Endothelial cell of umbilical vein (primary cell): ENCODE measurements around the gene AQP1.

ENCODE experiments used
- EZH2 ChIP-seq: IDR thresholded peaks from 2 replicates; pipeline ENCODE4 v1.6.1; 2012; ENCODE audit warnings: borderline replicate concordance, low read depth, mild to moderate bottlenecking, moderate library complexity, low read length, inconsistent platforms; ENCODE audit not compliant: severe bottlenecking
- GATA2 ChIP-seq: IDR thresholded peaks from 2 replicates; pipeline ENCODE4 v1.7.0; 2011; ENCODE audit warnings: low read depth, mild to moderate bottlenecking, moderate library complexity, mixed read lengths, low read length; ENCODE audit not compliant: insufficient read length, insufficient read depth
- POLR2A ChIP-seq: IDR thresholded peaks from 2 replicates; pipeline ENCODE4 v1.6.1; 2012; ENCODE audit warnings: low read depth, mild to moderate bottlenecking, control low read depth, low read length
- POLR2AphosphoS5 ChIP-seq: IDR thresholded peaks from 2 replicates; pipeline ENCODE4 v1.6.1; 2012; ENCODE audit warnings: low read depth, mild to moderate bottlenecking, control low read depth, low read length, moderate library complexity; ENCODE audit not compliant: insufficient read depth
- TF ChIP-seq, protein P1 (sequence below), 2 donors: IDR thresholded peaks; 1 replicate in 1 of 2; 2 replicates in 1 of 2; pipeline ENCODE4 v1.5.1; 2011; ENCODE audit warnings: low read length in 2 of 2, mild to moderate bottlenecking in 2 of 2, moderate library complexity in 2 of 2, control low read depth in 1 of 2, inconsistent platforms in 1 of 2, low read depth in 1 of 2; ENCODE audit not compliant: insufficient read depth in 1 of 2; ENCODE audit errors: extremely low read depth in 1 of 2
- TF ChIP-seq, protein P2 (sequence below): IDR thresholded peaks from 2 replicates; pipeline ENCODE4 v1.6.1; 2011; ENCODE audit not compliant: insufficient read depth, insufficient read length

- TF ChIP-seq, protein P1, sequence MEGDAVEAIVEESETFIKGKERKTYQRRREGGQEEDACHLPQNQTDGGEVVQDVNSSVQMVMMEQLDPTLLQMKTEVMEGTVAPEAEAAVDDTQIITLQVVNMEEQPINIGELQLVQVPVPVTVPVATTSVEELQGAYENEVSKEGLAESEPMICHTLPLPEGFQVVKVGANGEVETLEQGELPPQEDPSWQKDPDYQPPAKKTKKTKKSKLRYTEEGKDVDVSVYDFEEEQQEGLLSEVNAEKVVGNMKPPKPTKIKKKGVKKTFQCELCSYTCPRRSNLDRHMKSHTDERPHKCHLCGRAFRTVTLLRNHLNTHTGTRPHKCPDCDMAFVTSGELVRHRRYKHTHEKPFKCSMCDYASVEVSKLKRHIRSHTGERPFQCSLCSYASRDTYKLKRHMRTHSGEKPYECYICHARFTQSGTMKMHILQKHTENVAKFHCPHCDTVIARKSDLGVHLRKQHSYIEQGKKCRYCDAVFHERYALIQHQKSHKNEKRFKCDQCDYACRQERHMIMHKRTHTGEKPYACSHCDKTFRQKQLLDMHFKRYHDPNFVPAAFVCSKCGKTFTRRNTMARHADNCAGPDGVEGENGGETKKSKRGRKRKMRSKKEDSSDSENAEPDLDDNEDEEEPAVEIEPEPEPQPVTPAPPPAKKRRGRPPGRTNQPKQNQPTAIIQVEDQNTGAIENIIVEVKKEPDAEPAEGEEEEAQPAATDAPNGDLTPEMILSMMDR (IDR thresholded peaks at IDR 0.05; ENCODE audit: extremely low read depth in 1 of 2, insufficient read depth in 1 of 2, low read depth in 1 of 2, low read length in 2 of 2), result no peak
- TF ChIP-seq EZH2, result no peak
- TF ChIP-seq POLR2AphosphoS5, result no peak
- TF ChIP-seq, protein P2, sequence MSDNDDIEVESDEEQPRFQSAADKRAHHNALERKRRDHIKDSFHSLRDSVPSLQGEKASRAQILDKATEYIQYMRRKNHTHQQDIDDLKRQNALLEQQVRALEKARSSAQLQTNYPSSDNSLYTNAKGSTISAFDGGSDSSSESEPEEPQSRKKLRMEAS, result no peak
- no peak for TF ChIP-seq POLR2A
- no peak for TF ChIP-seq GATA2
Observed at GRCh38 chr7:30874656-30875302, 36.9 kb upstream of the AQP1 start.
